Measurements from ENCODE around the gene ULBP1. TPM values are rescaled to one million over a fixed set of nuclear protein-coding genes. Genes with fewer than 3 reads are reported as not detected.
A peak's percentile ranks its signal among the peaks of the same experiment; 100 is the strongest.
"Not testable (repeated sequence)": the region's sequence is repeated elsewhere in the genome, so short reads cannot be mapped to it uniquely, and the experiment has no call there.

ULBP1 gene
- not detected for total RNA-seq

- Histone ChIP-seq H3K27ac (ENCODE audit: low read depth, low read length) (no peak within 1 kb of the TSS), H3K4me3 (ENCODE audit: low read length in 3 of 3) (peak within 1 kb of the TSS; percentile 50 to 74 (median 67)), H3K27me3 (ENCODE audit: control insufficient read depth in 3 of 3, insufficient read depth in 3 of 3, low read length in 3 of 3) (peaks cover 54 to 79% (median 70%) of the 10 kb centered on the region in 3 donors), H3K36me3 (ENCODE audit: control insufficient read depth in 3 of 3, insufficient read depth in 3 of 3, low read length in 3 of 3) (no peaks in the 10 kb centered on the region), H3K4me1 (ENCODE audit: control insufficient read depth in 3 of 3, insufficient read depth in 3 of 3, low read length in 3 of 3) (peaks cover 21 to 28% (median 24%) of the 10 kb centered on the region in 3 donors), H3K9ac (ENCODE audit: low read depth in 1 of 3, low read length in 3 of 3) (peak within 1 kb of the TSS in 1 of 3 donors; percentile 50), H3K9me3 (ENCODE audit: control insufficient read depth in 3 of 3, low read length in 3 of 3) (no peaks in the 10 kb centered on the region)
Observed at GRCh38 chr6:149963462-149964307, at the start of gene ULBP1. TSS of gene ULBP1 (plus strand) at chr6:149963943. CDS start at chr6:149964050, 107 bp downstream.

- Histone ChIP-seq H3K9ac (ENCODE audit: low read depth in 1 of 3, low read length in 3 of 3) (no peak overlapping the region), H3K4me1 (ENCODE audit: control insufficient read depth in 3 of 3, insufficient read depth in 3 of 3, low read length in 3 of 3) (no peaks in the 10 kb centered on the region), H3K4me3 (ENCODE audit: low read length in 3 of 3) (no peak overlapping the region), H3K36me3 (ENCODE audit: control insufficient read depth in 3 of 3, insufficient read depth in 3 of 3, low read length in 3 of 3) (no peaks in the 10 kb centered on the region), H3K27ac (ENCODE audit: low read depth, low read length) (no peak overlapping the region), H3K27me3 (ENCODE audit: control insufficient read depth in 3 of 3, insufficient read depth in 3 of 3, low read length in 3 of 3) (peaks cover 0 to 5% (median 2%) of the 10 kb centered on the region in 3 donors), H3K9me3 (ENCODE audit: control insufficient read depth in 3 of 3, low read length in 3 of 3) (no peaks in the 10 kb centered on the region)
Observed at GRCh38 chr6:149915970-149916865, 47.5 kb upstream of the ULBP1 start.

- Histone ChIP-seq H3K36me3 (ENCODE audit: control insufficient read depth in 3 of 3, insufficient read depth in 3 of 3, low read length in 3 of 3) (no peaks in the 10 kb centered on the region), H3K4me1 (ENCODE audit: control insufficient read depth in 3 of 3, insufficient read depth in 3 of 3, low read length in 3 of 3) (peaks cover 4 to 6% (median 5%) of the 10 kb centered on the region in 3 donors), H3K27ac (ENCODE audit: low read depth, low read length) (no peak overlapping the region), H3K9me3 (ENCODE audit: control insufficient read depth in 3 of 3, low read length in 3 of 3) (no peaks in the 10 kb centered on the region), H3K27me3 (ENCODE audit: control insufficient read depth in 3 of 3, insufficient read depth in 3 of 3, low read length in 3 of 3) (peaks cover 0 to 19% (median 4%) of the 10 kb centered on the region in 3 donors), H3K9ac (ENCODE audit: low read depth in 1 of 3, low read length in 3 of 3) (no peak overlapping the region), H3K4me3 (ENCODE audit: low read length in 3 of 3) (no peak overlapping the region)
Observed at GRCh38 chr6:149917679-149918078, 46.1 kb upstream of the ULBP1 start.

- H3K27me3 ChIP-seq (ENCODE audit: control insufficient read depth in 3 of 3, insufficient read depth in 3 of 3, low read length in 3 of 3): peaks cover 0 to 25% (median 4%) of the 10 kb centered on the region in 3 donors
- no peaks in the 10 kb centered on the region for H3K36me3 ChIP-seq (ENCODE audit: control insufficient read depth in 3 of 3, insufficient read depth in 3 of 3, low read length in 3 of 3)
- no peak overlapping the region for H3K4me3 ChIP-seq (ENCODE audit: low read length in 3 of 3)
- H3K27ac ChIP-seq (ENCODE audit: low read depth, low read length): no peak overlapping the region
- H3K9ac ChIP-seq (ENCODE audit: low read depth in 1 of 3, low read length in 3 of 3): no peak overlapping the region
- peaks cover 11 to 12% (median 12%) of the 10 kb centered on the region in 3 donors for H3K4me1 ChIP-seq (ENCODE audit: control insufficient read depth in 3 of 3, insufficient read depth in 3 of 3, low read length in 3 of 3)
- no peaks in the 10 kb centered on the region for H3K9me3 ChIP-seq (ENCODE audit: control insufficient read depth in 3 of 3, low read length in 3 of 3)
Observed at GRCh38 chr6:149918151-149918905, 45.4 kb upstream of the ULBP1 start.

GRCh38 chr6:149919126-149919833 lies 44.5 kb upstream of the ULBP1 start:
- not testable (repeated sequence) for H3K4me3 ChIP-seq (ENCODE audit: low read length in 3 of 3); H3K9me3 ChIP-seq (ENCODE audit: control insufficient read depth in 3 of 3, low read length in 3 of 3); H3K9ac ChIP-seq (ENCODE audit: low read depth in 1 of 3, low read length in 3 of 3); H3K36me3 ChIP-seq (ENCODE audit: control insufficient read depth in 3 of 3, insufficient read depth in 3 of 3, low read length in 3 of 3); H3K27ac ChIP-seq (ENCODE audit: low read depth, low read length)
- H3K27me3 ChIP-seq (ENCODE audit: control insufficient read depth in 3 of 3, insufficient read depth in 3 of 3, low read length in 3 of 3): peaks cover 0 to 28% (median 4%) of the 10 kb centered on the region in 3 donors
- peaks cover 13 to 16% (median 14%) of the 10 kb centered on the region in 3 donors for H3K4me1 ChIP-seq (ENCODE audit: control insufficient read depth in 3 of 3, insufficient read depth in 3 of 3, low read length in 3 of 3)

GRCh38 chr6:149919834-149920225 lies 43.9 kb upstream of the ULBP1 start:
- H3K27me3 ChIP-seq (ENCODE audit: control insufficient read depth in 3 of 3, insufficient read depth in 3 of 3, low read length in 3 of 3): peaks cover 0 to 33% (median 4%) of the 10 kb centered on the region in 3 donors
- peaks cover 13 to 16% (median 14%) of the 10 kb centered on the region in 3 donors for H3K4me1 ChIP-seq (ENCODE audit: control insufficient read depth in 3 of 3, insufficient read depth in 3 of 3, low read length in 3 of 3)
- no peak overlapping the region for H3K9ac ChIP-seq (ENCODE audit: low read depth in 1 of 3, low read length in 3 of 3)
- no peak overlapping the region for H3K27ac ChIP-seq (ENCODE audit: low read depth, low read length)
- H3K9me3 ChIP-seq (ENCODE audit: control insufficient read depth in 3 of 3, low read length in 3 of 3): no peaks in the 10 kb centered on the region
- H3K36me3 ChIP-seq (ENCODE audit: control insufficient read depth in 3 of 3, insufficient read depth in 3 of 3, low read length in 3 of 3): no peaks in the 10 kb centered on the region
- H3K4me3 ChIP-seq (ENCODE audit: low read length in 3 of 3): no peak overlapping the region

GRCh38 chr6:149921361-149921760 lies 42.4 kb upstream of the ULBP1 start:
- Histone ChIP-seq H3K4me3 (ENCODE audit: low read length in 3 of 3) (no peak overlapping the region), H3K36me3 (ENCODE audit: control insufficient read depth in 3 of 3, insufficient read depth in 3 of 3, low read length in 3 of 3) (no peaks in the 10 kb centered on the region), H3K4me1 (ENCODE audit: control insufficient read depth in 3 of 3, insufficient read depth in 3 of 3, low read length in 3 of 3) (peaks cover 19 to 28% (median 25%) of the 10 kb centered on the region in 3 donors), H3K27me3 (ENCODE audit: control insufficient read depth in 3 of 3, insufficient read depth in 3 of 3, low read length in 3 of 3) (peaks cover 0 to 37% (median 4%) of the 10 kb centered on the region in 3 donors), H3K9ac (ENCODE audit: low read depth in 1 of 3, low read length in 3 of 3) (no peak overlapping the region), H3K9me3 (ENCODE audit: control insufficient read depth in 3 of 3, low read length in 3 of 3) (no peaks in the 10 kb centered on the region), H3K27ac (ENCODE audit: low read depth, low read length) (no peak overlapping the region)

GRCh38 chr6:149922091-149922490 lies 41.7 kb upstream of the ULBP1 start:
- not testable (repeated sequence) for H3K4me3 ChIP-seq (ENCODE audit: low read length in 3 of 3); H3K9me3 ChIP-seq (ENCODE audit: control insufficient read depth in 3 of 3, low read length in 3 of 3); H3K36me3 ChIP-seq (ENCODE audit: control insufficient read depth in 3 of 3, insufficient read depth in 3 of 3, low read length in 3 of 3); H3K27ac ChIP-seq (ENCODE audit: low read depth, low read length)
- Histone ChIP-seq H3K27me3 (ENCODE audit: control insufficient read depth in 3 of 3, insufficient read depth in 3 of 3, low read length in 3 of 3) (peaks cover 0 to 37% (median 4%) of the 10 kb centered on the region in 3 donors), H3K4me1 (ENCODE audit: control insufficient read depth in 3 of 3, insufficient read depth in 3 of 3, low read length in 3 of 3) (peaks cover 20 to 28% (median 25%) of the 10 kb centered on the region in 3 donors), H3K9ac (ENCODE audit: low read depth in 1 of 3, low read length in 3 of 3) (peak overlapping the region in 1 of 3 donors; percentile 57)
